ENCODE measurements around the gene ST8SIA5.

The ST8SIA5 gene

DNA sequence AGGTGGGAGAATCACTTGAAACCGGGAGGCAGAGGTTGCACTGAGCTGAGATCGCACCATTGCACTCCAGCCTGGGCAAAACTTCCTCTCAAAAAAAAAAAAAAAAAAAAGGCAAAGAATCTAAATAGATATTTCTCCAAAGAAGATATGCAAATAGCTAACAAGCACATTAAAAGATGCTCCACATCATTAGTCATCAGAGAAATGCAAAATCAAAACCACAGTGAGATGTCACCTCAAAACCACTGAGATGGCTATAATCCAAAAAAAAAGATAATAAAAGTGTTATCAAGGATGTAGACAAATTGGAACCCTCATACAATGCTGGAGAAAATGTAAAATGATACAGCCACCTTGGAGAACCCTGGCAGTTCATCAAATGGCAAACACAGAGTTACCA is 8.4 kb downstream of the ST8SIA5 start:
- H3K4me3 ChIP-seq (ENCODE audit: insufficient read depth, low read depth, low read length, poor library complexity, severe bottlenecking) = no peak overlapping the region
- no peaks in the 10 kb centered on the region for H3K27me3 ChIP-seq (replicated peaks; ENCODE audit: control insufficient read depth, insufficient read depth, low read length, poor library complexity, severe bottlenecking)
- no peak for DNase-seq
- H3K4me1 ChIP-seq (ENCODE audit: control insufficient read depth, insufficient read depth, low read length, poor library complexity, severe bottlenecking) = no peaks in the 10 kb centered on the region
- H3K36me3 ChIP-seq (ENCODE audit: control insufficient read depth, insufficient read depth, low read length) = no peaks in the 10 kb centered on the region
- no peak overlapping the region for H3K27ac ChIP-seq (ENCODE audit: insufficient read depth, low read length, poor library complexity, severe bottlenecking)
- no peaks in the 10 kb centered on the region for H3K9me3 ChIP-seq (ENCODE audit: control insufficient read depth, low read length)

DNA sequence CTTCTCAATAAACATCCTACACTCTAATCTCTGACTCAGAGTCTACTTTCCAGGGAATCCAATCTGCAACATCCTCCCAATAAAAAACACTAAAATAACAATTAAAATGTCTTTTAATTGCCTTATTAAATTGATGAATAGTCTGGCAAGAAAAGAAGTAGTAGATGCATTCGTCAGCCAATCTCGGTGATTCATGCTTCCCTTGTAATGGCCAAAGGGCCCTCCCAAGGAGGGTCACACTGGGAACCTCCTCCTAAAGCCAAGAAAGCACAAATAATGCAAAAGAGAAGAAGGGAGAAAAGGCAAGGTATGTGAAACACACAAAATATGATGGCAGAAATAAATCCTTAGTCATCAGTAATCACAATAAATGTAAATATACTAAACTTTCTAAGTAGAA is 16.8 kb downstream of the ST8SIA5 start:
- no peak overlapping the region for H3K4me3 ChIP-seq (ENCODE audit: insufficient read depth, low read depth, low read length, poor library complexity, severe bottlenecking)
- DNase-seq = no peak
- H3K27ac ChIP-seq (ENCODE audit: insufficient read depth, low read length, poor library complexity, severe bottlenecking) = no peak overlapping the region
- peaks cover 4% of the 10 kb centered on the region for H3K27me3 ChIP-seq (replicated peaks; ENCODE audit: control insufficient read depth, insufficient read depth, low read length, poor library complexity, severe bottlenecking)
- H3K4me1 ChIP-seq (ENCODE audit: control insufficient read depth, insufficient read depth, low read length, poor library complexity, severe bottlenecking) = no peaks in the 10 kb centered on the region
- no peaks in the 10 kb centered on the region for H3K9me3 ChIP-seq (ENCODE audit: control insufficient read depth, low read length)
- H3K36me3 ChIP-seq (ENCODE audit: control insufficient read depth, insufficient read depth, low read length) = no peaks in the 10 kb centered on the region

DNA sequence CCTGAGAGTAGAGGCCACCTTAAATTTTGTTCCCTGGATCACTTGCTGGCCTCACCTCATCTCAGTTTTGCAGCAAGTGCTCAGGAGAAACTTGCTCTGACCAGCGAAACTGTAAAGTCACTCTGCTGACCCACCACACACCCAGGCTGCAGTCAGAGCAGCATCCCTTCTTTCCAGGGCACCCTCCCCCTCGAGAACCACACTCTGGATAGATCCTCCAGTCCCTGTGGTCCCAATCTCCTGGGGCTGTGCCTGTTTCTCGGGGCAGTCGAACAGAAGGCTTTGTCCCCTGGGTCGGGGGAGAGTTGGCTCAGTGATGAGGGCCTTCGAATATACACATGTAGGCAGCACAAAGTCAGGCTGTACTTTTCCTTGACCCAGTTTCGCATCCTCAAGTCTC is 18.4 kb downstream of the ST8SIA5 start:
- H3K27me3 ChIP-seq (replicated peaks; ENCODE audit: control insufficient read depth, insufficient read depth, low read length, poor library complexity, severe bottlenecking) = peaks cover 4% of the 10 kb centered on the region
- H3K27ac ChIP-seq (ENCODE audit: insufficient read depth, low read length, poor library complexity, severe bottlenecking) = no peak overlapping the region
- no peaks in the 10 kb centered on the region for H3K36me3 ChIP-seq (ENCODE audit: control insufficient read depth, insufficient read depth, low read length)
- H3K4me1 ChIP-seq (ENCODE audit: control insufficient read depth, insufficient read depth, low read length, poor library complexity, severe bottlenecking) = no peaks in the 10 kb centered on the region
- DNase-seq = no peak
- H3K4me3 ChIP-seq (ENCODE audit: insufficient read depth, low read depth, low read length, poor library complexity, severe bottlenecking) = no peak overlapping the region
- H3K9me3 ChIP-seq (ENCODE audit: control insufficient read depth, low read length) = no peaks in the 10 kb centered on the region

DNA sequence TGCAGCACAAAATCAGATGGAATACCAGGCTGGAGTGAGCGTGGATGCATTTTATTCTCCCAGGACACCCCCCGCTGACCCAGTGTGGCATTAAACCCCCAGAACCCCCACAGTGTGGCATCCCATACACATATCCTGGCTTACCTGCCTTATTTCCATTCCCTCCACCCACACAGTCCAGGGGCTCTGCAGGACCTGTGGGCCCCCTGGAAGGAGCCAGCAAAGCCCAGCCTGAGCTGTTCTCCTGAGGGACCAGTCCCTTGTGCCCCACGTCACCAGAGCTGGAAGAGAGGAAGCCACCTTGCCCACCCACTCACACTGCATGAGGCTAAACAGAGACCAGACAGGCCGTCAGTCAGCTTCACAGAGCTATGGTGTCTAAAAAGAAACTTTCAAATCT is 20.1 kb downstream of the ST8SIA5 start:
- Histone ChIP-seq H3K9me3 (ENCODE audit: control insufficient read depth, low read length) (no peaks in the 10 kb centered on the region), H3K36me3 (ENCODE audit: control insufficient read depth, insufficient read depth, low read length) (no peaks in the 10 kb centered on the region), H3K27ac (ENCODE audit: insufficient read depth, low read length, poor library complexity, severe bottlenecking) (no peak overlapping the region), H3K4me3 (ENCODE audit: insufficient read depth, low read depth, low read length, poor library complexity, severe bottlenecking) (no peak overlapping the region), H3K27me3 (replicated peaks; ENCODE audit: control insufficient read depth, insufficient read depth, low read length, poor library complexity, severe bottlenecking) (peaks cover 4% of the 10 kb centered on the region), H3K4me1 (ENCODE audit: control insufficient read depth, insufficient read depth, low read length, poor library complexity, severe bottlenecking) (no peaks in the 10 kb centered on the region)
- DNase-seq = no peak

DNA sequence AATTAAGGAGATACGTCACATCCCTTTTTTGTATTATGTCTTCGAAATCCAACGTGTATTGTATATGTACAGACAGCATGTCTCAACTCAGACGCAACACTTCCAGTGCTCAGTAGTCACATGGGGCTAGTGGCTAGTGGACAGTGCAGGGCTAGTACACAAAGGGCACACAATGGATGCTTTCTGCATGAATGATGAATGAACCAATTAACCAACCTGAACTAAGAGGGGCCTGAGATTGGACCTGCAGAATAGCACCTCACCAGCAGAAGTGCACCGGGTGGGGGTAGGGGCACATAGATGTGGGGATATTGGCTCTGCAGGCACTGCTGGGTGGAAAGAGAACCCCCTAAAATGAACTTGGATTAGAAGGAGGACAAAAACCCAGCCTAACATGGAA is 20.7 kb downstream of the ST8SIA5 start:
- no peaks in the 10 kb centered on the region for H3K4me1 ChIP-seq (ENCODE audit: control insufficient read depth, insufficient read depth, low read length, poor library complexity, severe bottlenecking)
- no peak for DNase-seq
- H3K27me3 ChIP-seq (replicated peaks; ENCODE audit: control insufficient read depth, insufficient read depth, low read length, poor library complexity, severe bottlenecking) = peaks cover 4% of the 10 kb centered on the region
- H3K36me3 ChIP-seq (ENCODE audit: control insufficient read depth, insufficient read depth, low read length) = no peaks in the 10 kb centered on the region
- H3K27ac ChIP-seq (ENCODE audit: insufficient read depth, low read length, poor library complexity, severe bottlenecking) = no peak overlapping the region
- H3K9me3 ChIP-seq (ENCODE audit: control insufficient read depth, low read length) = no peaks in the 10 kb centered on the region
- no peak overlapping the region for H3K4me3 ChIP-seq (ENCODE audit: insufficient read depth, low read depth, low read length, poor library complexity, severe bottlenecking)

DNA sequence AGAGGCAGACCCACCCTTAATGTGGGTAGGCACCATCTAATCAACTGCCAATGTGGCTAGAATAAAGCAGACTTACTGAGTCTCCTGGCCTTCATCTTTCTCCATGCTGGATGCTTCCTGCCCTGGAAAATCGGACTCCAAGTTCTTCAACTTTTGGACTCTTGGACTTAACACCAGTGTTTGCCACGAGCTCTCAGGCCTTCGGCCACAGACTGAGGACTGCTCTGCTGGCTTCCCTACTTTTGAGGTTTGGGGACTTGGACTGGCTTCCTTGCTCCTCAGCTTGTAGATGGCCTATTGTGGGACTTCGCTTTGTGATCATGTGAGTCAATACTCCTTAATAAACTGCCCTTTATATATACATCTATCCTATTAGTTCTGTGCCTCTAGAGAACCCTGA is 21.9 kb downstream of the ST8SIA5 start:
- H3K27ac ChIP-seq (ENCODE audit: insufficient read depth, low read length, poor library complexity, severe bottlenecking) = no peak overlapping the region
- H3K27me3 ChIP-seq (replicated peaks; ENCODE audit: control insufficient read depth, insufficient read depth, low read length, poor library complexity, severe bottlenecking) = peaks cover 4% of the 10 kb centered on the region
- H3K36me3 ChIP-seq (ENCODE audit: control insufficient read depth, insufficient read depth, low read length) = no peaks in the 10 kb centered on the region
- no peak overlapping the region for H3K4me3 ChIP-seq (ENCODE audit: insufficient read depth, low read depth, low read length, poor library complexity, severe bottlenecking)
- DNase-seq = no peak
- no peaks in the 10 kb centered on the region for H3K4me1 ChIP-seq (ENCODE audit: control insufficient read depth, insufficient read depth, low read length, poor library complexity, severe bottlenecking)
- H3K9me3 ChIP-seq (ENCODE audit: control insufficient read depth, low read length) = no peaks in the 10 kb centered on the region

DNA sequence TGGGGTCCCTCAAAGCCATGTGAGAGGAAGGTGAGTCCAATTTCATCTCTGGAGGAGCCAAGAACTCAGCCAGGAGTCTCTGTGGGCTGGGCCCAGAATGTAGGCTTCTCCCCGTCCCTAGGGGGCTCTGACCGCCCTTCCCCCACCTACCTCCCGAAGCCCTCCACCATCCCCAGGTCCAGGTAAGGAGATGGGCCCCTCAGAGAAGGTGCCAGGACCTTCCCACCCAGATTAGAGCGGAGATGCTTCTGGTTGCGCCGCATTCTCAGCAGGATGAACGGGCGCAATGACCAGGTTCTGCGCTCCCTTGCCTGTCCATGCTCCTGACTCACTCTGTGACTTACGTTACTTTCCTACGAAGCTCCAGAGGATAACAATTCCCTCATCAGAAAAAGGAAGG is 23.0 kb downstream of the ST8SIA5 start:
- Histone ChIP-seq H3K4me1 (ENCODE audit: control insufficient read depth, insufficient read depth, low read length, poor library complexity, severe bottlenecking) (no peaks in the 10 kb centered on the region), H3K9me3 (ENCODE audit: control insufficient read depth, low read length) (no peaks in the 10 kb centered on the region), H3K36me3 (ENCODE audit: control insufficient read depth, insufficient read depth, low read length) (no peaks in the 10 kb centered on the region), H3K27me3 (replicated peaks; ENCODE audit: control insufficient read depth, insufficient read depth, low read length, poor library complexity, severe bottlenecking) (peaks cover 4% of the 10 kb centered on the region), H3K27ac (ENCODE audit: insufficient read depth, low read length, poor library complexity, severe bottlenecking) (no peak overlapping the region), H3K4me3 (ENCODE audit: insufficient read depth, low read depth, low read length, poor library complexity, severe bottlenecking) (no peak overlapping the region)
- no peak for DNase-seq

DNA sequence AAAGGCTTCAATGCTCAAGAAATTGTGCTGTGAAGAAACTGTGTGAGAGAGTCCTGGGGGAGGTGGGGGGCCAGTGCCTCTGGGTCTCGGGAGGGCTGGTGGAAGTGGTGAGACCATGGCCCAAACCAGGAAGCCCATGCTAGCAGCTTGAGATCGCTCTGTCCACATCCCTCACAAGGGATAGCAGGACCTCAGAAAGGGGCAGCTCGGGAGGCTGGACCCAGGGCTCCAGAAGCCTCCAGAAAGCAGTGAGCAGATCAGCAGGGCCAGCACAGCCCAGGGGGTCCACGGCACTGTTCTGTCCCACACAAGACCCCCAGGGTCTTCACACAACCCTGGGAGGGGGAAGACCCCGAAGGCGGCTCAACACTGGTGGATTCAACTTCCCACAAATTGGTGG is 24.1 kb downstream of the ST8SIA5 start:
- H3K4me3 ChIP-seq (ENCODE audit: insufficient read depth, low read depth, low read length, poor library complexity, severe bottlenecking) = no peak overlapping the region
- no peaks in the 10 kb centered on the region for H3K9me3 ChIP-seq (ENCODE audit: control insufficient read depth, low read length)
- H3K27me3 ChIP-seq (replicated peaks; ENCODE audit: control insufficient read depth, insufficient read depth, low read length, poor library complexity, severe bottlenecking) = peaks cover 4% of the 10 kb centered on the region
- H3K27ac ChIP-seq (ENCODE audit: insufficient read depth, low read length, poor library complexity, severe bottlenecking) = no peak overlapping the region
- DNase-seq = no peak
- H3K36me3 ChIP-seq (ENCODE audit: control insufficient read depth, insufficient read depth, low read length) = no peaks in the 10 kb centered on the region
- no peaks in the 10 kb centered on the region for H3K4me1 ChIP-seq (ENCODE audit: control insufficient read depth, insufficient read depth, low read length, poor library complexity, severe bottlenecking)

DNA sequence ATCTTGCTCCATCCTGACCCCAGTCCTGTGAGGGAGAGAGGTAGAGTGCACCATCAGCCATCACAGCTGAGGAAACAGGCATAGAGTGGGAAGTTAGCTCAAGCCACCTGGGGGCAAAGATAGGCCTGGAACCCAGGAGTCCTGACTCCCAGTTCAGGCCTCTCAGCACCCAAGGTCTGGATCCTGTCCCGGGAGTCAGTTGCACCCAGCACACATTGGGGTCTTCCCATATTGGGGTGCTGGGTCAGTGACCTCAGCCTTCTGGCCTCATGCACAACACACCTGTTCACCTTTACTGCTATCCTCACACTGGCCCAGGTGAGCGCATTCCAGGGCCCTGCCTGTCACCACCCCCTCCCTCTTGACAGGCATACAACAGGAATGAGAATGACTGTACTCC is 24.7 kb downstream of the ST8SIA5 start:
- Histone ChIP-seq H3K27ac (ENCODE audit: insufficient read depth, low read length, poor library complexity, severe bottlenecking) (no peak overlapping the region), H3K4me3 (ENCODE audit: insufficient read depth, low read depth, low read length, poor library complexity, severe bottlenecking) (no peak overlapping the region), H3K4me1 (ENCODE audit: control insufficient read depth, insufficient read depth, low read length, poor library complexity, severe bottlenecking) (no peaks in the 10 kb centered on the region), H3K36me3 (ENCODE audit: control insufficient read depth, insufficient read depth, low read length) (no peaks in the 10 kb centered on the region), H3K9me3 (ENCODE audit: control insufficient read depth, low read length) (no peaks in the 10 kb centered on the region), H3K27me3 (replicated peaks; ENCODE audit: control insufficient read depth, insufficient read depth, low read length, poor library complexity, severe bottlenecking) (peaks cover 3% of the 10 kb centered on the region)
- DNase-seq = no peak

DNA sequence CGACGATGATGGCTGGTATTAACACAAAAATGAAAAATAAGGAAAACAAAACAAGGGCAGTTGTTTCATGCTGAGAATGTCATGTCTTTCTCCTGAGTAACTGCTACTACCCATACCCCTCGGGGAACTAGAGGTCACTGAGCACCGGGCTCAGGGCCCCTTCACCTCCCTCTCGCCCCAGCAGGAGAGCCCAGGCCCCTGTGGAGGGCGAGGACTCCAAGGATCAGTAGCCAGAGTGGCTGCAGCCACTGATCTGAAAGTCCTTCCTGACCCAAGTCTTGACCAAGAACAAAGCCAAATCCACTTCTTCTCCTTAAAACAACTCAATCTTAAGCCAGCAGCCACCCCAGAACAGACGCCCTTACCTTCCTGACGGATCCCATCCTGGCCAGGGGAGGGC is 25.5 kb downstream of the ST8SIA5 start:
- Histone ChIP-seq H3K4me1 (ENCODE audit: control insufficient read depth, insufficient read depth, low read length, poor library complexity, severe bottlenecking) (no peaks in the 10 kb centered on the region), H3K27ac (ENCODE audit: insufficient read depth, low read length, poor library complexity, severe bottlenecking) (no peak overlapping the region), H3K4me3 (ENCODE audit: insufficient read depth, low read depth, low read length, poor library complexity, severe bottlenecking) (no peak overlapping the region), H3K36me3 (ENCODE audit: control insufficient read depth, insufficient read depth, low read length) (no peaks in the 10 kb centered on the region), H3K27me3 (replicated peaks; ENCODE audit: control insufficient read depth, insufficient read depth, low read length, poor library complexity, severe bottlenecking) (no peaks in the 10 kb centered on the region), H3K9me3 (ENCODE audit: control insufficient read depth, low read length) (no peaks in the 10 kb centered on the region)
- DNase-seq = no peak

Data from effector memory CD4-positive, alpha-beta T cell (primary cell).